Left ventricle myocardium inferior (tissue), 1 donor: ENCODE results near the gene PTPRG. TPM values are rescaled to one million over a fixed set of nuclear protein-coding genes. Genes with fewer than 3 reads are reported as not detected.
A peak's percentile ranks its signal among the peaks of the same experiment; 100 is the strongest.

Source experiments
- DNase-seq: peaks from one replicate; pipeline ENCODE4 v3.0.0-alpha.2; 2020
- H3K27ac ChIP-seq: fragments of 200-600 bp; replicated peaks from 2 replicates; pipeline ENCODE4 v1.8.0; 2021
- H3K27me3 ChIP-seq: fragments of 200-600 bp; 2 replicates; pipeline ENCODE4 v1.8.0; 2021; ENCODE audit warnings: low read depth
- H3K36me3 ChIP-seq: fragments of 200-600 bp; 2 replicates; pipeline ENCODE4 v1.8.0; 2021
- H3K4me1 ChIP-seq: fragments of 200-600 bp; 2 replicates; pipeline ENCODE4 v1.8.0; 2021
- H3K4me3 ChIP-seq: fragments of 200-600 bp; 2 replicates; pipeline ENCODE4 v1.8.0; 2021; ENCODE audit warnings: mild to moderate bottlenecking, moderate library complexity
- H3K9me3 ChIP-seq: fragments of 200-600 bp; replicated peaks from 2 replicates; pipeline ENCODE4 v1.8.0; 2021
- CTCF ChIP-seq: fragments of 200-600 bp; IDR thresholded peaks from 2 replicates; pipeline ENCODE4 v1.8.0; 2021; ENCODE audit warnings: antibody characterized with exemption, mild to moderate bottlenecking, borderline replicate concordance
- intact Hi-C: fragments of 100-400 bp; cut with micrococcal nuclease; formaldehyde crosslinking; loops from one replicate; pipeline ENCODE4 v1.11.0; 2022
- total RNA-seq: library from RNA; stranded (reverse); fragmentation: NEBNext Ultra II Directional; extraction: Animal tissue kit (Norgen Biotek cat#: 25700); gene quantifications from one replicate; pipeline ENCODE4 v1.2.1, GENCODE V29; 2021
- donor health status: DM: no; HTN: yes; CAD: no; lungs with severe emphysema.

The PTPRG gene
- total RNA-seq, 1 donor from 2014 or later = 29.6 TPM

- Histone ChIP-seq H3K9me3 (no peaks in the 10 kb centered on the region), H3K27ac (peak overlapping the region; percentile 97), H3K27me3 (no peaks in the 10 kb centered on the region), H3K4me1 (peaks cover 86% of the 10 kb centered on the region), H3K4me3 (peak overlapping the region; percentile 40), H3K36me3 (no peaks in the 10 kb centered on the region)
- no peak for TF ChIP-seq CTCF
- intact Hi-C loops = no loop called here
- DNase-seq = no peak
Measured at GRCh38 chr3:62159056-62159708, 597.8 kb downstream of the PTPRG start.

GRCh38 chr3:62159709-62160092, 598.3 kb downstream of the PTPRG start:
- H3K4me3 ChIP-seq = peak overlapping the region; percentile 40
- peak; percentile 77 for DNase-seq
- H3K36me3 ChIP-seq = no peaks in the 10 kb centered on the region
- H3K4me1 ChIP-seq = peaks cover 86% of the 10 kb centered on the region
- intact Hi-C loops = no loop called here
- H3K9me3 ChIP-seq = no peaks in the 10 kb centered on the region
- no peak for TF ChIP-seq CTCF
- H3K27ac ChIP-seq = peak overlapping the region; percentile 97
- H3K27me3 ChIP-seq = no peaks in the 10 kb centered on the region

GRCh38 chr3:62161371-62161770, 600.0 kb downstream of the PTPRG start:
- H3K4me1 ChIP-seq = peaks cover 84% of the 10 kb centered on the region
- H3K36me3 ChIP-seq = no peaks in the 10 kb centered on the region
- no peaks in the 10 kb centered on the region for H3K27me3 ChIP-seq
- peak overlapping the region; percentile 97 for H3K27ac ChIP-seq
- TF ChIP-seq CTCF = peak; percentile 26
- intact Hi-C loops = no loop called here
- no peak for DNase-seq
- no peak overlapping the region for H3K4me3 ChIP-seq
- H3K9me3 ChIP-seq = no peaks in the 10 kb centered on the region

- H3K4me3 ChIP-seq = no peak overlapping the region
- H3K4me1 ChIP-seq = peaks cover 86% of the 10 kb centered on the region
- H3K9me3 ChIP-seq = no peaks in the 10 kb centered on the region
- H3K27ac ChIP-seq = no peak overlapping the region
- no peak for TF ChIP-seq CTCF
- intact Hi-C loops = no loop called here
- H3K36me3 ChIP-seq = peaks cover 3% of the 10 kb centered on the region
- H3K27me3 ChIP-seq = no peaks in the 10 kb centered on the region
- no peak for DNase-seq
Measured at GRCh38 chr3:62164196-62164595, 602.8 kb downstream of the PTPRG start.

- no peak for TF ChIP-seq CTCF
- Histone ChIP-seq H3K27ac (no peak overlapping the region), H3K4me1 (peaks cover 86% of the 10 kb centered on the region), H3K36me3 (peaks cover 3% of the 10 kb centered on the region), H3K9me3 (no peaks in the 10 kb centered on the region), H3K4me3 (no peak overlapping the region), H3K27me3 (no peaks in the 10 kb centered on the region)
- no peak for DNase-seq
- intact Hi-C loops = no loop called here
Measured at GRCh38 chr3:62164746-62165145, 603.4 kb downstream of the PTPRG start.
